Prostate gland (tissue), 2 donors: ENCODE data around the gene GLYATL3.

Experiments
- POLR2A ChIP-seq: fragments of 450-650 bp; IDR thresholded peaks from one replicate; pipeline ENCODE4 v1.6.1; 2016; ENCODE audit warnings: antibody characterized with exemption, mild to moderate bottlenecking
- TF ChIP-seq, protein P1 (sequence below), 4 experiments: fragments of 200-600 bp in 2 of 4; fragments of 450-650 bp in 2 of 4; sonication (generic) in 2 of 4; IDR thresholded peaks; 1 replicate in 3 of 4; 2 replicates in 1 of 4; pipeline ENCODE4 v1.5.1; 2016 to 2019; ENCODE audit warnings: antibody characterized with exemption in 4 of 4, mild to moderate bottlenecking in 2 of 4, moderate library complexity in 2 of 4

DNA sequence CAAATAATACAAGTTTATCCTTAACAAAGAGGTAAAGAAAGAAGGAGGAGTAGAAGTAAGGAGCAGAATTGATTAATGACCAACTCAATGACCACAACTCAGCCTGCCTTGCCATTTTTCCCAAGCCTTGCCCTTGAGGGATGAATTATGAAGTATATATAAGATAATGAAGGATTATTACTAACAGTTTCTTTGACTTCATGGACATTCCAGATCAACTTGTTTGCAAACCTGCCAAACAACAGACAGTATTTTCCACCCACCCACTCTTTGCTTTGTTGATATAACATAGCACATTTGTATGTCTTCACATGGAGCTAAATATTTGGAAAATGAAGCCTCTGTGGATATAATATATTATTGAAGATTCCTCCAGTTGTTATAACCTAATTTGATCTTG is 40.9 kb downstream of the GLYATL3 start:
- TF ChIP-seq, protein P1, sequence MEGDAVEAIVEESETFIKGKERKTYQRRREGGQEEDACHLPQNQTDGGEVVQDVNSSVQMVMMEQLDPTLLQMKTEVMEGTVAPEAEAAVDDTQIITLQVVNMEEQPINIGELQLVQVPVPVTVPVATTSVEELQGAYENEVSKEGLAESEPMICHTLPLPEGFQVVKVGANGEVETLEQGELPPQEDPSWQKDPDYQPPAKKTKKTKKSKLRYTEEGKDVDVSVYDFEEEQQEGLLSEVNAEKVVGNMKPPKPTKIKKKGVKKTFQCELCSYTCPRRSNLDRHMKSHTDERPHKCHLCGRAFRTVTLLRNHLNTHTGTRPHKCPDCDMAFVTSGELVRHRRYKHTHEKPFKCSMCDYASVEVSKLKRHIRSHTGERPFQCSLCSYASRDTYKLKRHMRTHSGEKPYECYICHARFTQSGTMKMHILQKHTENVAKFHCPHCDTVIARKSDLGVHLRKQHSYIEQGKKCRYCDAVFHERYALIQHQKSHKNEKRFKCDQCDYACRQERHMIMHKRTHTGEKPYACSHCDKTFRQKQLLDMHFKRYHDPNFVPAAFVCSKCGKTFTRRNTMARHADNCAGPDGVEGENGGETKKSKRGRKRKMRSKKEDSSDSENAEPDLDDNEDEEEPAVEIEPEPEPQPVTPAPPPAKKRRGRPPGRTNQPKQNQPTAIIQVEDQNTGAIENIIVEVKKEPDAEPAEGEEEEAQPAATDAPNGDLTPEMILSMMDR (IDR thresholded peaks at IDR 0.05), result no peak
- no peak for TF ChIP-seq POLR2A
